Retinal pigment epithelial cell (primary cell): ENCODE data around the gene WNT5B.

ENCODE experiments used
- DNase-seq: peaks from one replicate; pipeline ENCODE4 v3.0.0-alpha.2; 2010; ENCODE audit warnings: low read depth
- H3K4me3 ChIP-seq: 2 replicates; pipeline ENCODE4 v1.5.1; 2011; ENCODE audit warnings: mild to moderate bottlenecking, low read length, control low read depth, moderate library complexity
- TF ChIP-seq, protein P1 (sequence below): conservative IDR thresholded peaks from 2 replicates; pipeline ENCODE4 v1.5.1; 2011; ENCODE audit warnings: low read depth, low read length, control low read depth, inconsistent platforms

The WNT5B gene

DNA sequence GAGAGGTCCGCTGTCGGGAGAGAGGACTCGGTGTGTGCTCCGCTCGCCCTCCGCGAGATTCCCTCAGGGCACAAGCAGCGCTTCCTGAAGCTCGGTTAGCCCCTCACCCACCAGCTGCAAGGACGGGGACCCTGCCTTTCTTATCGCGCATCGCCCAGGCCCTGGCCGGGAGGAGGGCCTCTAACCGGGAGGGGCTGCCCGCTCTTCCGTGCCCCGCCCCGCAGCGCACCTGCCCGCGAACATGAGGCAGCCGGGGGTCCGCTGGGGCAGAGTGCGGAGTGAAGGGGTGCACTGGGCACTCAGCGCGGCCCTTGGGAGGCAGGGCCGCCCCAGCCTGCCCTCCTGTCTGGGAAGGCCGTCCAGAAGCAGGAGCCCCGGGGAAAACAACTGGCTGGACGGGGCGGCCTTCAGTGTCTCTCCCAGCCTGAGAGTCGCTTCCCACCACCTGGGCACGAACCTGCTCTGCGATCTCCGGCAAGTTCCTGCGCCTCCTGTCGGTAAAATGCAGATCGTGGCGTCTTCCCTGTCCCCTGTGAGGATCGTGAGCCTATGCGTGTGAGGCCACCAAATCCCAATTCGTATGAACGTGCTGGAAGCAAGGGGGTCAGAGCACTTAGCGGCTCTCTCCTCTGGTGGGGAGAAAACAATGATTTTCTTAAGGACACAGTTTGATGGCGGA is 33.9 kb downstream of the WNT5B start:
- TF ChIP-seq, protein P1, sequence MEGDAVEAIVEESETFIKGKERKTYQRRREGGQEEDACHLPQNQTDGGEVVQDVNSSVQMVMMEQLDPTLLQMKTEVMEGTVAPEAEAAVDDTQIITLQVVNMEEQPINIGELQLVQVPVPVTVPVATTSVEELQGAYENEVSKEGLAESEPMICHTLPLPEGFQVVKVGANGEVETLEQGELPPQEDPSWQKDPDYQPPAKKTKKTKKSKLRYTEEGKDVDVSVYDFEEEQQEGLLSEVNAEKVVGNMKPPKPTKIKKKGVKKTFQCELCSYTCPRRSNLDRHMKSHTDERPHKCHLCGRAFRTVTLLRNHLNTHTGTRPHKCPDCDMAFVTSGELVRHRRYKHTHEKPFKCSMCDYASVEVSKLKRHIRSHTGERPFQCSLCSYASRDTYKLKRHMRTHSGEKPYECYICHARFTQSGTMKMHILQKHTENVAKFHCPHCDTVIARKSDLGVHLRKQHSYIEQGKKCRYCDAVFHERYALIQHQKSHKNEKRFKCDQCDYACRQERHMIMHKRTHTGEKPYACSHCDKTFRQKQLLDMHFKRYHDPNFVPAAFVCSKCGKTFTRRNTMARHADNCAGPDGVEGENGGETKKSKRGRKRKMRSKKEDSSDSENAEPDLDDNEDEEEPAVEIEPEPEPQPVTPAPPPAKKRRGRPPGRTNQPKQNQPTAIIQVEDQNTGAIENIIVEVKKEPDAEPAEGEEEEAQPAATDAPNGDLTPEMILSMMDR: peak; percentile 65
- H3K4me3 ChIP-seq: peak overlapping the region; percentile 21
- no peak for DNase-seq

DNA sequence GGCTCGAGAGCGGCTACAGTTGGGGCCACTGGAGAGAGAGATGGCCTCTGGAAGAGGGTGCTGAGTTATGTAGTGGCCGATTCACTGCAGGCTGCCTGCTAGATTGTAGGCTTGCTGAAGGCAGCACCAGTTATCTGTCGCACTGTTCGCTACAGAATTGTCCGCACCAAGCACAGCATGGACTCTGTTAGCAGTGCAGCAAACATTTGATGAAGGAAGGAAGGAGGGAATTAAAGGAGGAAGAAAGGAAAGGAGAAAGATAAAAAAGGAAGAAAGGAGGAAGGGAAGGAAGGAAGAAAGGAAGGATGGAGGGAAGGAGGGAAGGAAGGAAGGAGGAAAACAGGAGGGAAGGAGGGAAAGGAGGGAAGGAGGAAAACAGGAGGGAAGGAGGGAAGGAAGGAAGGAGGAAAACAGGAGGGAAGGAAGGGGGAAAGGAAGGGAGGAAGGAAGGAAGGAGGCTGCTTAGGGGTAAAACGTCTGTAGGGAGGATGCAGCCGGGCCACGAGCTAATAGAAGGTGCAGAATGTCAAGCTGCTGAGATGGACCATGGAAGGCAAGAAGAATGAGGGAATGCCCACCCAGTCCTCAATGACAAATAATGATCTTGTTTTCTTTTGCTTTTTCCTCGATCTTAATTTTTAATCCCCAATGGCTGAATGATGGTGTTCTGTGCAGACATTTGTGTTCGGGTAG is 34.6 kb downstream of the WNT5B start:
- TF ChIP-seq, protein P1: no peak
- no peak for DNase-seq
- no peak overlapping the region for H3K4me3 ChIP-seq

DNA sequence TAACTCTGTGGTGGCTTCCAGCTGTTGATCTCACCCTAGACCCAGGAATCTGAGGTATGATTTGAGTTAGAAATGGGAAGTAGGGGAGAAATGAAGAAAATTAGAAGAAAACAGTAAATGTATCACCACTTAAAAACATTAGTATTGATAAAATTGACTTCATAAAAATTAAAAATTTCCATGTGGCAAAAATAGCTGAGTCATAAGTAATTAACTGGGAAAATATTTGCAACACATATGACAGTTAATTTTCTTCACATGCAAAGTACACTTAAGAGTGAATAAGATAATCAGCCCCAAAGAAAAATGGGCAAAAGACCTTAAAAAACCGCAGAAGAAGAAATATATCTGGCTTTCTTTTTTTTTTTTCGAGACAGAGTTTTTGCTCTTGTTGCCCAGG is 36.3 kb downstream of the WNT5B start:
- DNase-seq: no peak
- H3K4me3 ChIP-seq: no peak overlapping the region
- TF ChIP-seq, protein P1: no peak

DNA sequence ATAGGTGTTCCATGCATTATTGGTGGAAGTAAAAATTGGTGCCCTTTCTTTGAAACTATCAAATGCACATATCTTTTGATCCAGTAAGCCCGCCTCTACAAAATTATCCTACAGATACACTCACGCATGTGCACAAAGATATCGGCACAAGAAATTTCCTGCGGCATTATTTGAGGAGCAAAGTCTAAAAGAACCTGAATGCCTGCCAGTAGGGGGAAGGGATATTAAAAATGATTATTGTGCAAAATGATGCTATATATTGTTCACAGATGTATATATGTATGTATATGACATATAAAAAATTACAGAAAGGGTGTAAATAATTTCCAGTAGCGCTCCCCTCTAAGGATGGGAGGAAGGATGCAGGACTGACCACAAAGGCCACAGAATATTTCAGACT is 37.2 kb downstream of the WNT5B start:
- TF ChIP-seq, protein P1: no peak

DNA sequence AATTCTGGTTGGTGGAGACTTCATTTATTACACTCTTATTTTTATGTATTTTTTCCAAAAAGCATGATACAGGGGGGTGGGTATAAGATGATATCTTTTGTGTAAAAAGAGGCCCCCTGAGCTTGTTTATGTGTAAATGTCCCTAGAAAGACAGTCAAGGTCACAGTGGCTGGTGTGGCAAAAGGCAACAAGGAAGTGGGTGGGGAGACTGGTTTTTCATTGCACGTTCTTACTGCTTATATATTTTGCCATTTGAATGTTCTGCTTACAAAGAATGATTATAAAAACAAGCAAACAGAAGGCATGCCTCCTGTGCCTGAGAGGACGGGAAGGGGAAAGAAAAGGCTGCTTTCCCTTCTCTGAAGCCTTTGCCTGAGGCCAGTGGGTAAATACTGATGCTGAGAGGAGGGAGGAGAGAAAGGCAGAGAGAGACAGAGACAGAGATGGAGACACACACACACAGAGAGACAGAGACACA is 37.7 kb downstream of the WNT5B start:
- TF ChIP-seq, protein P1: no peak
- no peak for DNase-seq

More for the DNA sequence above, 37.2 kb downstream of the WNT5B start:
- no peak for DNase-seq
- H3K4me3 ChIP-seq: no peak overlapping the region

DNA sequence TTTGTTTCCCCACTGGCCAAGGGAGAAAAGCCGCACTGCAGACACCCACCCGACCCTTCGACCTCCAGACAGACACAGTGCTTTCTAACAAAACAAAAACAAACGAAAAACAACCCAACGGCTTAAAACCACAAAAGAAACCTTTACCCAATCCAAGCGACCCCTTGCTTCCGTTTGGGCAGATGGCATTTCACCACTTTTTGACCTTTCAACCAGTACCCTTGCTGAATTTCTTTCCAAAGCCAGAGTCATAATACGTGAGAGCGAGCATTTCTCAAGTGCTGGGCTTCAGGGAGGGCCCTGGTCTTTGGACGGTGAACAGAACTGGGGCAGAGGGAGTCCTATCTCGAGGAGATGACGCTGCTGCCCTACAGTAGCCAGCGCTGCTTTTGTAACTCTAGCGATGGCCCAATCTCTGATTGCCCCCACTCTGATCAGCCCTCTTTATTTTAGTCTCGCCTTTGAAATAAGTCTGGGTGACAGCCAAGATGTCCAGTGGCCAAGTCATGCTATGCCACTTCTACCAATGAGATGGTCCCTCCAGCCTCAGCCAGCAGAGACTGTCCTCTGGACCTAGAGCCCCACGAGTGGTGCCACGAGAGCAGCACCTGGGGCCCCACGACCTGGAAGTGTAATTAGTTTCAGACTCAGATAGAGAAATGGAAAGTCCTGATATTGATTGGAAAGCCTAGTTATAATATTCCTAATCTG is 40.0 kb downstream of the WNT5B start:
- TF ChIP-seq, protein P1: no peak
- DNase-seq: no peak
- H3K4me3 ChIP-seq: no peak overlapping the region

More for the DNA sequence above, 37.7 kb downstream of the WNT5B start:
- no peak overlapping the region for H3K4me3 ChIP-seq
